Ecto neural progenitor cell (in vitro differentiated cells): ENCODE measurements around the gene FBXO15.

Experiments
- DNase-seq: peaks from one replicate; pipeline ENCODE4 v3.0.0-alpha.2; 2018; ENCODE audit warnings: low spot score

The FBXO15 gene

DNA sequence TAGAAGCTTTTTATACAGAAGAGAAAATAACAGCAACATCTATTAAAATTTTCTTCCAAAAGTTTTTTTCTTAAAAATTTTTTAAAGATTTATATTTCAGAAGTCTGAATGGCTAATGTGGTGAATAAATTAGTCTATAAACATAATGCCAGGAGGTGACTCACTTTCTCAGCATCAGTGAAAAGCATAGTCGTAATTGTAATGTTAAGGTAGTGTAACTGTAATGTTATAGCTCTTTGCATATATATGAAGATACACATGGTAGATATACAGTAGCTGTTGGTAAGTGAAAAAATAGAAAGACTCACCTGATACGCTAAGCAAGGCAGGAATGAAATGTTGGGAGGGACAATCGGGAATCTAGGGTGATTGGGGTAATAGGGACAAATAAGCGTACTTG is 6.2 kb upstream of the FBXO15 start:
- DNase-seq = no peak

DNA sequence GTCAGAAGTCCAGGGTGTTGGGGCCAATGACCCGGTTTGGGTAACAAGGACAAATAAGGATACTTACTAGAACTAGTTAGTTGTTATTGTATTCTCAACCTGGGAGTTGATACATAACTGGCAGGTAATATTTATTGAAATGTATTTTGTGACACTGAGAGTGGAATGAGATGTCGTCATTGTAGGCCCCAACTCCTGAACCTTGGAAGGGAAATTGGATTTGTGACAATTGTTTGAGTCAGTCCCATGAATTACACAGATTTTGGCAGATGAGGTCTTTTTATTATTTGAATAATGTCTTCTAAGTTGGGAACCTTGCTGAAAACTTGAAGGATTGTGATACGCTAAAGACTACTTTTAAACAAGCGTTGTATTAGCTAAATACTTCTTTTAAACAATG is 5.7 kb upstream of the FBXO15 start:
- no peak for DNase-seq

DNA sequence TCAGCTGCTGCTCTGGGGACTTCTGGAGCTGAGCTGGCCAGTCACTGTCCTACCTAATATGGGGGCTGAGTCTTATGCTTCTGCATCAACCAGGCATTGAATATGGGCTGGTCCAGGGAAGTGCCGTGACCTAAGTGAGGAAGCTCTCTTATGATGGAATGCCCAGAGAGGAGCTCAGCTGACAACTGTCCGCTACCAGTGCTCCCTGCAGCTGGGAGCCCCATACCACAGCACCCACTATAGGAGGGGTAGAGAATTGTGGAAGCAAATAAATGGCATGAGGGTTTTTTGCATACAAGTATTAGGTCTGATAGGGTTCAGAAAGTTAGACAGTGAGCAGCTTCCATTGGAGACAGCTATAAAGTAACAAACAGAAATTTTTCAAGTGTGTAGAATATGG is 5.2 kb upstream of the FBXO15 start:
- no peak for DNase-seq

DNA sequence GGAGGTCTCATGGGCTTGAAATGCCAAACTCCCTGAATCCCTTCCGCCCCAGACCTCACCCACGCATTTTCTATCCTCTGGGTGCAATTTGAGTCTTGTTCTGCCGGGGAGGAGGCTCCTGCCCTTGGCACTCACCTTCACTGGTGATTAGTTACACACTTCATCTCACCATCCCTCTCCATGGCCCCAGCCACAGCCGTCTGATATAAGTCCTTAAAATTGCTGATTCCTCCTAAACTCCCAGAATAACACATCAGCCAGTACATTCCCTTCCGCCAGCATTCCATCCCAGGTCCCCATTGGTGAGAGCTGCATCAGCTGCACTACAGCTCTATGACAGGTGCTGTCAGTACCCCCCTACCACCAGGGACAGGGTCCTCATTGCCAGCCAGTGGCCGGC is 4.6 kb upstream of the FBXO15 start:
- no peak for DNase-seq

DNA sequence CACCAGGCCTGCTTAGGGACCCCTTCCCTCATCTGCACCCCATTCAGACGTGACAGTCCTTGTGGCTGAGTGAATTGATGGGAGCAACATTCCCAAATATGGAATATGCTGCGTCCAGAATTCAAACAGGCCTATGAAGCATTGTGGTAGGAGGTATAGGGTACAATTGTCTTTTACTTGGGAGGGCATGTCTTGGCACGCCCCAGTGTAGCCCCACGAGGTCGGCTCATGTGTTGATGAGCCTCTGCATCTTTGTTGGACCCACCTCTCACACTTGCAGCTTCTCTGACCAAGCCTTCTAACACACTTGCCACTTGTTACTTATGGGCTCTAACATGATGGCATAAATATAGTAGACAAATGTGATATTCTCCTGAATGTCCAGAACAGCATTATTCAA is 2.2 kb upstream of the FBXO15 start:
- no peak for DNase-seq

DNA sequence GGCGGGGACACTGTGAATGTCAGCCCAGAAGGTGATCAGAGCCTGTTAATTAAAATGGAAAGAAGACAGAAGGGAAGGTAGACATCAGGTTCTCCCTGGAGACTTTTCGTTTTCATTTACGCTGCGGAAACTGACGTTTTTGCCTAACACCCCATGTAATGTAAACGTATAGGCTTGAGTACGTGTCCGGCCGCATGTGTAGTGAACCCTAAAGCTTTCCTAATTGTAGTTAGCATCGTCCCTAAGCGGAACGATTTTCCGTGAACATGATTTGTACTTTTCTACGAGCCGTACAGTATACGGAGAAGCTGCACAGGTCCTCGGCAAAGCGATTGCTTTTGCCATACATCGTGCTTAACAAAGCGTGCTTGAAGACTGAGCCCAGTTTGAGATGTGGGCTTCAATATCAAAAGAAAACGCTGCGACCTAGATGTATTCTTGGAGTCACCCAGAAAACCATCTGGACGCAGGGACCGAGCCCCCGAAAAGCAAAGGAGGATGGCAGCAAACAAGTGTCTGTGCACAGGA is 973 bp upstream of the FBXO15 start:
- DNase-seq = no peak

DNA sequence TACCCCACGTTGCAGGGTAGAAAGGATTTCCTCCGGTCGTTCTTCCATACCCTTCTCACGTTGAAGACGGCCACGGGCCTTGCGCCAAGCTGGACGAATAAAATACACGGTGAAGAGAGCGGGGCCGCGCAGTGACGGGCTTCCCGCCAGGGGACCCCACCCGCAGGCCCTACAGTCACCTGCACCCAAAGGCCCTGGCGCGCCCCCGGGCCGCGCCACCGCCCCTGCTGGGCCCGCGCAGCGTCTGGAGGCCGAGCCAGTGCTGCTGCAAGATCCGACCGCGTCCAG is 199 bp downstream of the FBXO15 start:
- no peak for DNase-seq

DNA sequence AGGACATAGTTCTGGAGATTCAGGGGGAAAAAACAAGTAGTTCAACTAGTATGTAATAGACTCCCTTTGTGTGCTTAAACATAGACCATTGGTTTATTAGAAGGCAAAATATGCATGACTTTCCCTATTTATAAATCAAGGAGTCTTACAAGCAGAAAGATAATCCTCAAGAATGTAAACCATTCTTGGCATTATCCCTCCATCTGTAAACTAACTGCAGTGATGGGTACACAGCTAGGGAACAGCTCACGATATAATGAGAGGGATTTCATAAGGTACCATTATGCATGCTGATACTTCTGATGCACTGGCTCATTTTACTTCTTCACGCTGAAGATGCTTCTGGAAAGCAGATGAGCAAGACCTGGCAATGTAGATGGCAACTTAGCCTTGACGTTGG is 878 bp downstream of the FBXO15 start:
- DNase-seq = no peak

DNA sequence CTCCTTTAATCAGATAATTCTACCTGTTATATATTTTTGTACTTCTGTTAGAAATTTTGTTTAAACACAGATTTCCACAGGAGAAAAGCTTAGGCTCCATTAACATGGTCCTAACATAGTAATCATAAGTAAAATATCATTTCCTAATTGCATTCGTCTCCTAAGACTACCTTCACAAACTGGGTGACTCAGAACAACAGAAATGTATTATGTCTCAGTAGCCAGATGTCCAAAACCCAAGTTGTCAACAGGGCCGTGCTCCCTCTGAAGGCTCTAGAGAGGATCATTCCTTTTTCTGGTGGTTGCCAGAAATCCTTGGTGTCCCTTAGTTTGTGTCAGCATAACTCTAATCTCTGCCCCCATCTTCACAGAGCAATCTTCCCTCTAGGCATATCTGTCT is 5.4 kb downstream of the FBXO15 start:
- DNase-seq = no peak

DNA sequence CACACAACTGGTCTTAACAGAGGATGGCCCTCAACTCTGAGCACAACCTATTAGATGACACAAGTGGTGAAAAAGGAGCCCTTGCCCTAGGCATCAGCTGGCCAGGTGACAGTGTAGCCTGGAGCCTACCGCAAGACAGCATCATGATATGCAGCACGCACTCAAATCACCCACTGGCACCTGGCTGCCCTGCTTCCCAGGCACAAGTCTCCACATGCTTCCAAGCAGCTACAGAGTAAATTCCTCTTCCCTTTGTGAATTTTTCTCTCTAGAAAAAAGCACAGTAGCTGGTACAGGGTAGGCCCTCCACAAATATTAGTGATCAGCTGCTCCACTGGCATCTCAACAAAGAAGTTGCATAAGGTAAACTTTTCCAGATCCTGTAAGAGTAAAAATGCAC is 6.0 kb downstream of the FBXO15 start:
- no peak for DNase-seq

DNA sequence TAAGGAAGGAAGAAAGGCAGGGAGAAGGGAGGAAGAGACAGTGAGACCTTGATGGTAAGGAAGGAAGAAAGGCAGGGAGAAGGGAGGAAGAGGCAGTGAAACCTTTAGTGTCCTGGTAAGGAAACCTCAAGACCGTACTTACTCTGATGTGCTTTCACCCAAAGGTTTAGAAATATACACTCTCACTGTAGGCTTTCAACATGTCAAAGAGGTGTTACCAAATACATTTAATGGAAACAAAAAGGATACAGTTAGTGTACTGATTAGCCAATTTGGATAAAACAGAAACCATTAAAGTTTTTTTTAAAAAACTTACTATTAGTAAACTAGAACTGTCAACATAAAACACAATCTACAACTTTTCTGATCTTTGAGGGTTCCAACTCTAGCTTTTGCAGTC is 7.1 kb downstream of the FBXO15 start:
- no peak for DNase-seq

DNA sequence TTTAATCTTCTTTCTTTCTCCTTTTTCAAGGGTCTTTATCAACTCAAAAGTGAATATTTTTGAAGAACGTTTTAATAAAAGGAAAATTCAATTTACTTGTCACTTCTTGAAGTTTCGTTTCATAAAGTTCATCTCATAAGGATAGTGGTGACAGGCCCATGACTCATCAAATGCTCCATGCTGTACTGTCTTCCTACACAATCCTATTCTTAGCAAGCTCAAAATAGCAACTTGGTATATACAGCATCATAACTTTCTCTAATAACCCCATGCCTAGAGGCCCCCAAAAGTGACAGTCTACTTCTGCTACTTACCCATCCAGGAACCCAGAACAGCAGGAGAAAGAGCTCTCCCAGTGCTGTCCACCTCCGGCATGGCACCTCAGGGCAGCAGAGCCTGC is 7.7 kb downstream of the FBXO15 start:
- no peak for DNase-seq

DNA sequence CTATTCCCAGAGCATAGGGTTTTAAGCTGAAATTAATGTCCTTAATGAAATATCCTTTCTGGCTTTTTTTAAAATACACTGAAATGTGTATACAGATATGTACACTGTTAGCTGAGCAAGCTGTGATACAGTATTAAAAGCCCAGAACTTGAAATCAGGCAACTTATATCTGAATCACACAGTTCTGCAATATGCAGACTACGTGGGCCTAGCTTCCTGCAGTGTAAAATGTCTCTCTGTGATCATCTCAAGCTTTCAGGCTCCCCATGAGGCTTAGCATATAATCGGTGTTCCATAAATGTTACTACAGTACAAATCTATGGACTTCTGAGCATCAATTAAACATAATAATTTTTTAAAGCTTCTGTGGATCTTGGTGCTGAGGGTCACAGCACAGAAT is 8.2 kb downstream of the FBXO15 start:
- no peak for DNase-seq

DNA sequence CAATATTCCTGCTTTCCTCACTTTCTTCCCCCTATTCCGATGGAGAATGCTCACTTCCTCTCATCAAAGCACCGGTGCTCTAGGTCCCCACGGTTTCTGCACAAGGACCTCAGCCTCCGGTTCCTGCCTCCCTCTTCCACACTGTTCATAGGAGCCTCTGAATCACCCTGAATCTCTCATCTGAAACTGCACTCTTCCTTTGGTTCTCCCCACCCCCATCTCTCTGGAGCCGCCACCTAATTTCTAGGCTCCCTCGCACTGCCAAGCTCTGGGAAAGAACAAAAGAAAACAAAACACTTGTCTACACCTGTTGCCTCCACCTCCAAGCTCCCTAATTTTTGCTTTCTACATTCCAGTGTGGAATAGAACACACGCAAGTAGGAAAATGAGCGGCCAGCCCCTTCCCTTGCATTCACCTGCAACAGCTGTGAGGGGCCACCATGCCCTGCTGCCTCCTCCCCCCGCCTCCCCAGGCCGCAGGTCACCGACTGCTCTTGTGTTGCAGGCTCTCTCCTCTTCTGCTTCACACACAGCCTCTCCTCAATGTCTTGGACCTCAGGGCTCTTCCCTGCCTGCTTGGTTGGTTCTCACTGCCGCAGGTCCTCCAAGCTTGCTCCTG is 9.6 kb downstream of the FBXO15 start:
- DNase-seq = no peak

DNA sequence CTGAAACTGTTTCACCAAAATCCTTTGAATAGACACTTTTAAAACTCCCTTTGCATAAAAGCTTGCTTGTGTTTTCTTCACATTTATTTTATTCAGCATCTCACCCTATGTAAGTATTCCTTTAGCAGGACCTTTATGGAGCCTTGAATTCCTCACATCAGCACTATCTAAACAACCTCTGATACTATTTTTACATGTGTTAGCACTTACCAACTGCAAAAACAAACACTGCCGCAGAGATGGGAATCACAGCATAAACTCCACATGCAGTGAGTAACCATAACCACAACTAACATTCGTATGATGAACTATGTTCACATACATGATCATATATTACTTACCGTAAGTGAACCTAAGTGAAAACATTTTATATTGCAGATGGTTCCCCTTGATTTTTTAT is 15.4 kb downstream of the FBXO15 start:
- no peak for DNase-seq

DNA sequence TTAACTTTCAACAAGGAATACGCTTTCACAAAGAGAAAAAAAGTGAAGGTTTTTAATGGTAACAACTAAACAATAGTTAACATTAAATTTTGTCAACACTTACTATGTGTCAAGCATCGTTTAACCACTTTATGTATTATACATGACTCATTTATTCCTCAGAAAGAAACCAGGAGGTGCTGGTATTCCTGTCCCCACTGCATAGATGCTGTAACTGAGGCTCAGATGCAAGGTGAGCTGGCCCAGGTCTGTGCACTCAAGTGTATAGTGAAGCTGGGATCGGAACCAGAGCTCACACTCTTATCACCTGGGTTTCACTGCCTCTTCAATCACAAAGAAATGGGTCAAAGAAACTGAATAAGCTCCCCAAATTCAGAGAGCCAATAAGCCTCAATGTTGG is 16.5 kb downstream of the FBXO15 start:
- DNase-seq = no peak

DNA sequence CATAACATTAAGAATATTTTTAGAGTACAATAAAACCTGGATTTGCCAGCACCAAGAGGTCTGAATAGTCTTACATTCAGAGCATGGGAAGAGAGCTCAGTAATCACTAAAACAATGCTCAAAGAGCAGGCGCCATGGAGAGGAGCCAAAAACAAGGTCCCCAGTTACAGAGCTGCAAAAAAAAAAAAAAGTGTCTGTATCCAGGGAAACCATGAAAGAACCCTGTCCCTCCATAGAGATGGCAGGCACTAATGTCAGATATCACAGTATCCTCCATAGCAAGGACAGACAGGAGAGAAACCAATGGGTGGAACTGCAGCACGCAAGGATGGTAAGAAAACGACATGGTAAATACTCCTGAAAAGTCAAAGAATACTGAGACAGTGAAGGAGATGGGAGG is 19.5 kb downstream of the FBXO15 start:
- DNase-seq = no peak

DNA sequence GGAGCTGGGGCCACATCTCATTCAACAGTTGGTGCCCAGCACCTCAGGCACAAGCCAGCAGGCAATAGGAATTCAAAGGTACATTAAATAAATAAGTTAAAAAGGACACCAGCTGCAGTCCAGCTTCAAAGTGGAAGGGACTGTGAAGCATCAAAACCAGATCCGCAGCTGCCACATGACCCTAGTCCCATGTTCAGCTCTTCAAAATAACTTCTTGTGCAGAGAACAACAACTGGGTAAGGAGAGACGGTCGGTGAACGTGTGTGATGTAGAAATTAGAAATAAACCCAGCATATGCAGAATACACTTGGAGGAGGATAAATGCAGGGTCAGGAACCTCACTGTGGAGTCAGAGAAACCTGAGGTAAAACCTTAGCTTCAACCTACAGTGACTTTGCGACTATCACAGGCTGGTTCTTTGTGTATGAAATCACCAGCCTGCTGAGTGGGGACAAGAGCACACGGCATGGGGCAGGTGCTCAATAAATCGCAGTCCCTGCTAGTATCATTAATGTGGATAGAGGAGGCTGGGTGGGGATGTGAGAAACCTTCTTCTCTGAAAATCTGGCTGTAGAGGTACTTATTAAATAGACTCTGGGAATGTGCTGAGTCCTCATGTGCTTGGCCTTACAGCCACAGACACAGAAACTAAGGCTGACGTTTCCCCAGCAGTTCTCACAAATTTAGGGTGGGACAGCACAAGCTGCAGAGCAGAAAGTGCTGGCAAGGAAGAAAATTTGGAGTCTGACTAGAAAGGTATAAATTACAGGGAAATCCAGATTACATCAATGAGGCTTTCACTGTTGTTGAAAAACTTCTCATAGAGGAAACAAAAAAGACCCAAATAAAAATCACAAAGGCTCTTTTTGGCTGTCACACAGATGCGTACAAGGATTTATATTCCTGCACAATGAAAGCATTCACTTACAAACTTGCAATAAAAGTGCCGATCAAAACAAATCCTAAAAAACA is 20.7 kb downstream of the FBXO15 start:
- no peak for DNase-seq

DNA sequence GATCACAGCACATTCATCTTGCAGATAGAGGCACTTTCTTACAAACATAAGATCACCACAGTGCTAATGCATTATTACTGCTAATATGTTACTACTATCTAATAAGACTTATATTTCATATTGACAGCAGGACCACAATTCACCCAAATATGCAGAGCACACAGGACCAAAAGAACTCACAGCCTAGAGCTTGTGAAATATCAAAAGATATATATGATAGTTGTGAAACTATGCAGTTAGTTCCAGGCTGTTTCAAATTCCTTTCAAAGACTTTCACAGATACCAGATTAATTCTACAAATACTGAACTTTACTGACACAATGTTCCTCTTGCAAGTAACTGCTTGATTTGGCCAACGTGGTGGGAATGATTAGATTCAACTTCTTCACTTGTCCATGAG is 23.0 kb downstream of the FBXO15 start:
- no peak for DNase-seq

DNA sequence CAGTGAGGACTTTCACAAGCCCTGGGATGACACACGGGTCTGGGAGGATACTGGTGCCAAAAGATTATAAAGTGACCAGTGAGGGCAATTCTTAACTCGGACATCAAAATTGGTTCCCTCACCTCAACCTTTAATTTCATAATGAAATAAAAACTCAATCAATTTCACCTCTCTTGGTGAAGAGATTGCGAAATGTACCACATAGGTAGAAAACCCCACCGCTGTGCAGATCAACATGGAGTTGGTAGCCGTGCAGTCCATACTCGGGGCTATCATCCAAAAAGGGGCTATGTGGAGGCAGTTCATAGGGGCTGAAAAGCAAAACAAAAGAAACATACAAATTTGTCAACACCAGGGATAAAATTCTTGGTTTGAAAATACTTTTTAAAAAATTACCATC is 24.4 kb downstream of the FBXO15 start:
- no peak for DNase-seq

DNA sequence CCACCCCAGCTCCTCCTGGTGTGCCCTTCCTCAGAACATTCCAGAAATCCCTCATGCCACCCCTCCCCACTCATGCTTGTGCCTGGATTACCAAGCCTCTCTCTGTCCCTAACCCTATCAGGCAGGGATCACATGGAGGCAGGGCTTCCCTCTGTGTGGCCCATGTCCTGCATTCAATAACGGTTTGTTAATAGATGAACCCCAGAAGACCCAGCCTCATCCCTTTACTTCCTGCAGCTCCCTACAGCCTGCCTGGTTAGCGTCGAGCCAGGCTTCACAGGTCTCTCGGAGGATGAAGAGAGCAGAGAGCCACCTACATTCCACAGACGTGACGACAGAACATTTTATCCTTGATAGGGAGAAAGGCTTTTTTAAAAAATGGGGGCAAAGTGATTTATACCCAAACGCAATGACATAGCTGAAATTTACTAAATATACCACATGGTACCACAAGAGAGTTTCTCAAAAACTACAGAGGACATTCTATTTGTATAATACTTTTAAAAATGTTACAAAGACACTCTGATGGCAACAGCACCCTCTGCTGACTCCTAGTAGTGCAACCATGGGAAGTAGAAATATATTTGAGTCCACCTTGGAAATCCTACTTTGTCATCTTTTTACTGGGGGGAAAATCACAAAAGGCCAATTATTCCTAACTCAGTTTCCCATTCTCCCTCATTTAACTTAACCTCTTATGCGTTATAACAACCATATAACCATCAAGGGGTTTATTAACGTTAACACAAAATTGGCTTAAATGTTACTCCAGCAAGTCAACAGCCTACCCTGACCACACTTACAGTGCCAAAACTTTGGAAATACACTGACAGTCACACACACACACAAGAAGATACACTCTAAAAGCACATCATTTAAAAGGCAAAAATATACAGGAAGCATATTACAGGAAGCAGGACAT is 30.7 kb downstream of the FBXO15 start:
- no peak for DNase-seq

DNA sequence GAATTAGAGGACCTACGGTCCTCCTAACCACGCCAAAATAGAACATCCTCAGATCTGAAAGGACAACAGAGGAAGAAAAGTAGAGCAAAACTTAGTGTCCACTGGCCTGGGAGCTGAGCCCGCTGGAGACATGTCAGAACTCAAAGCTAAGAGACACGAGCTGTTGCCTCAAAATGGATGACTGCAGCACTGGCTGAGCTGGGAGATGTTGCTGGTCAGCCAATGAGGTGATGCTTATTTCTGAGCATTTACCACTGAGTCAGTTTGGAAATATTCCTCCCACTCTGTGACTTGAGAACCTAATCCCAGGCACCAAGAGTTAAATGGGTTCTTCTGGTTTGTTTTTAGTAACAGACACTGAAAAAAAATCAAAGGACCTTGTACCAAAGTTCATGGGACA is 32.6 kb downstream of the FBXO15 start:
- DNase-seq = no peak

DNA sequence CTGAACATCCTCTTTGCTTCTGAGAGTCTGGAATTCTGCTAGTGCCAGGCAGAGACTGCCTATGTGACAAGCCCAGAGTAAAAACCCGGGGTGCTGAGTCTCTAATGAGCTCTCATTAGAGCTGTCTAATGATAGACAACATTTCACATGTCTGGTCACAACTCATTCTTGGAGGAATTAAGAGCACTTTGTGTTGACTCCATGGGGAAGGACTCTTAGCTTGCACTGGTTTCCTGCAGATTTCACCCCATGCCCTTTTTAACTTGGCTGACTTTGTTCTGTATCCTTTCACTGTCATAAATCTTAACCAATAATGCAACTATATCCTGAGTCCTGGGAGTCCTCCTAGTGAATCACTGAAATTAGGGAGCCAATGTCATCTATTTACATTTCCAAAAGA is 33.5 kb downstream of the FBXO15 start:
- DNase-seq = no peak
